NCI-H526 (cell line): ENCODE results near the gene SPAG17.

ENCODE experiments used
- DNase-seq, 2 experiments: peaks; one replicate each; lab custom pipeline; 2025; lab: John Stamatoyannopoulos, UW

SPAG17 gene

DNA sequence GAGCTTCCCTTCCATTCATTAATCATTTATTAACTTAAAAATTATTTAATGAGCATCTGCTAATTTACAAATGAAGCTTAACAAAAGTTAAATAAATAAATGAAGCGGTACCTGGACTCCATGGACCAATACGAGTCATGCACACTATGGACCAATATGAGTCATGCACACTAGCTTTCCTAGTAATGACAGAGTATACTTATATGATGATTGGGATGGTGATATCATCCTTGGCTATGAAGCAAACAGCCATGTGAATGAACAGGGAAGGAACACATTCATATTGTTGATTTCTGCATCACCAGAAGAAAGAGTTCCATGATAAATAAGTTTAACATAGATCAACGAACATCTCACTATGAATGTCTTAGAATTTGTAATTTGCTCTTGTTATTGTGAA, 109.9 kb downstream of the SPAG17 start:
- no peak for DNase-seq

DNA sequence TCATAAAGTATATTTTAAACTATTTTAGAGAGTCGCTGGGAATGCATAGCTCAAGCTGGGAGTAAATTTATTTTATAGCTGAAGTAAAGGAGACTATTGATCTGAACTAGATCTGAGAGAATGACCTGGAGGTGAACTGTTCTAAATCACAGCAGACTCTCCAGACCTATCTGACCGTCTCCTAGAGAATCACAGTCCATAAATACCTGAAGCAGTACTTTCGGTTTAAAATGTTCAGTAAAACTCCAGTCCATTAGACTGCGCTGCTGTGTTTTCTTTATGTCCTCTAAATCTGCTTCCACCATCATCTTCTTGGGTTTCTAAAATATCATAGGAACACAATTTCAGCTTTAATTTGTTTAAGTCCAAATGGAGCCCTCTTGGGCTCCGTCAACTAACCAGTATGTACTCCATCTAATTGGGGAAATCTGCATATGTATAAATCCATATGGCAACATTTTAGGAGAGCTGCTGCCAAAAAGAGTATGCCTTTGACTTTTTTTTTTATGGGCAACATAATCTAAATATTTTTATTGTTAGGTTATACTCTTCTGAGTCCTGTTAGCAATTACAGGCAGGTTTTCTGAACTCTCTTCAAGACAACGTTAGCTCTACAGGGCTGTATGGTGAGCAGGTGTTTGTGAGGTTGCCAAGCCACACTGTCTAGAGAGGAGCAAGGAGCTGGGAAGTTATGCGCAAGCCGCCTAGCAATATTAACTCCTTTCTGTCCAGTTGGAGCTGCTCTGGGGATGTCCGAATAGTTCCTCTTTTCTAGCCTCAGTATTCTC, 111.2 kb downstream of the SPAG17 start:
- DNase-seq, result no peak

DNA sequence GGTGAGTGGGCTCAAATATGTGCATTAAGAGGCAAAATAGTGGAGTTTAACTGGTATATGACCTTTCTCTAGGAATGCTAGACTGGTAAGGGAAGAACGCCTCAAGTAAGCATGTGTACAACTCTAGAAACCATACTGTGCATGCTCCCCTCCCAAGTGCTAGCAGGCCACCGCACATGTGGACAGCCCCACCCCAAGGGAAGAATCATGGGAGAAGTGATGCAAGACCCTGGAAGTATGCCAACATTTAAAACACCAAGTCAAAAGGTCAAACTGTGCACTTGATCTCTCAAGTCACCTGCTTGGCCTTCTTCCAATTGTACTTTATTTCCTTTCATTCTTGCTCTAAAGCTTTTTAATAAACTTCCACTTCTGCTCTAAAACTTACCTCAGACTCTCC, 135.0 kb downstream of the SPAG17 start:
- DNase-seq, result no peak

DNA sequence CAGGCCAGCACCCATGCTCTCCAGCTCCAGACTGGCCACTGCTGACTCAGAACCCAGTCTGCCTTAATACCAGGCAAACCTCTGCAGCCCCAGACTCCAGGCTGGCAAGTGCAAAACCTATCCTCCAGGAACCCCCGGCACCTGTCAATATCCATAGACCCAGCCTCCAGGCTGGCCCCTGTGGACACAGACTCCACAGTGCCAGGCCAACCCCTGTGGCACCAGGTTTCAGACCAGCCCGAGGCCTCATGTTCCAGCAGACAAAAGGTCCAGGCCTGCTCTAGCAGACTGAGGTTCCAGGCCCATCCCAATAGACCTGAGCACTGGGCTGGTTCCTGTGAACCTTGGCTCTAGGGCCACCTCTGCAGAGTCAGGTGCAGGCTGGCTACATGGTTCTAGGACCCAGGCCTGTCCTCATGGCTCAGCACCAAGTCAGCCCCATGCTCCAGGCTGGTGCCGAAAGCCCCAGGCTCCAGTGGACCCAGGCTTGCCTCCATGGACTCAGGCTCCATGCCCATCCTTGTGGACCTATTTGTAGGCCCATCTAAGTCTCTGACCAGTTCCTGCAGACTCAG, 137.3 kb downstream of the SPAG17 start:
- no peak for DNase-seq

DNA sequence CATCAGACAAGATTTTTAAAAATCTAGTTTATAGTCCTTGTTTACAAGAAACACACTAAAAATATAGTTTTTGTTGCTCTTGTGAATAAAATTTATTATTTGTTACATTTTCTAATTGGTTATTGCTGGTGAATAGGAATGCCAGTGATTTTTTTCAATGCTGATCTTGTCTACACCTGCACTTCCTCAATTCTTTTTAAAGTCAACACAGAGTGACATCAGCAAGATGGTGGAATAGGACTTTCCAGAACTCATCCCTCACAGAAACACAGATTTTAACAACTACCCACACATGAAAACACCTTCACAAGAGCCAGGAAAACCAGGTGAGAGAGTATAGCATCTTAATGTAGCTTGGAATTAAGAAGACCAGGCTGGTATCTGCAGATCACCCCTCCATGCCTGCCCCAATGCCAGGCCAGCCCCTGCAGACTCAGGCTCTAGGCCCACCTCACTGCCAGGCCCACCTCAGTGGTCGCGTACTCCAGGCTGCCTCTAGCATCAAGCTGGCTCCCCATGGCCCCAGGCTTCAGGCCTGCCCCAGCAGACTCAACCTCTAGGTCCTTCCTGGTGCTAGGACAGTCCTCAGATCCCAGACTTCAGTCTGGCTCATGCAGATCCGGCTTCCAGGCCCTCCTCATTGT, 137.9 kb downstream of the SPAG17 start:
- no peak for DNase-seq

DNA sequence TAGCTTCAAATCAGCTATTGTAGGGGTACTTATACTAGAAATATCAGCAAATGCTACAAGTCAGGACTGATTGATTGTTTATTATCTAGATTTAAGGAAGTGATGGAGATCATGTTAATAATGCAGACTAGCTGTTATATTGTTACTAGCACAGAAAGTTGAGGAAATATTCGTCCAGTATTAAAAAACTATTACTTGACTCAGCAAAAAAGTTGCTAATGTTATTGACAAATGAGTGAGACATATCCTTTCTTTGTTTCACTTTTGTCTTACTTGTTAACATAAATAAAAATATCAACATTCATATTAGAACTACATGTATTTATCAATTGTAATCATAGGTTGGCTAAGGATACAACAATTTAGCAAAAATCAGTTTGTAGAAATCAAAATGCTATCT, 141.4 kb downstream of the SPAG17 start:
- DNase-seq, result no peak

DNA sequence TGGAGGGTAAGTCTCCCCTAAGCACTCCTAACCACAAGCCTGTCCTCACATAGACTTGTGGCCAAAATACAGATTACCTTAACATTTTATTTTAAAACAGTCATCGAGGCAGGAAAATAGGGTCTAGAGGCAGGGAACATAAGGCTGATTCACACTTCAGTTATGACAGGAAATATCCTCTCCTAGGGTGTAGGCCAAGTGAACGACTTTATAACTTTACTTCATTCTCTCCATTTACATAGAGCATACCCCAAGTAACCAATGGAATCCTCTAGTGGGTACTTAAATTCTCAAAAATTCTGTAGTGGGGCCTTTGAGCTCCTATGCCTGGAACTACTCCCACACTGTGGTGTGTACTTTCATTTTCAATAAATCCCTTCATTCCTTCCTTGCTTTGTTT, 142.5 kb downstream of the SPAG17 start:
- no peak for DNase-seq

DNA sequence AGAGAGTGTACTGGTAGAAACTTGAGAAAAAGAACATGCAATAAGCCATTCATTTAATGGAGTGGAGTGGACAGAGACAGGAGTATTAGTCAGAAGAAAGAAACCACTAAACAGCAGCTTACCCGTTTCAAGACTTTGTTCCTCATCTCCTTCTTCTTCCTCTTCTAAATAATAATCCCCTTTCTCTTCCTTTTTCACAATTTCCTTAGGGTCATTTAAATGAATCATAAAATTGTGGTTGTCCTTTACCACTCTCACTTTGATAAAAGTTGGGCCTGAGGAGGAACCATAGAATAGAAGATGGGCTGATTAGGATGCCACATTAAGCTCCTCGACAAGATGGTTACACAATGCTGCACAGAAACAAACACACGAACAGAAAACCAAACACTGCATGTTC, 145.9 kb downstream of the SPAG17 start:
- no peak for DNase-seq

DNA sequence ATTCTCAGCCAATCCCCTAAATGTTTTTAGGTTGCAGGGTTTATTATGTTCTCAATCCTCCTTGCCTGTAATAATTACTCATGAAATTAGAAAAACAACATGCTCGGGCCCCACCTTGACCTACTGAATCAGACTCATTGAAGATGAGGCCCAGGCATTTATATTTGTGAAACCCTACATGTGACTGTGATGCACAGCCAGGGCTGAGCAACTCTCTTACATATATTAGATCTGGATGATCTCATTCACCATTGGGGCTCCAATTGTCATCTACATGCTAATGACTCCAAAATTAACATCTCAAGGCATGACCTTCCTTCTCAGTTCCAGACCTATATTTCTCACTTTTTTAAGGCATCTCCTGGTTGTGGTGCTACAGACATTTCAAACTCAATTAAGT, 152.1 kb downstream of the SPAG17 start:
- DNase-seq, result no peak

DNA sequence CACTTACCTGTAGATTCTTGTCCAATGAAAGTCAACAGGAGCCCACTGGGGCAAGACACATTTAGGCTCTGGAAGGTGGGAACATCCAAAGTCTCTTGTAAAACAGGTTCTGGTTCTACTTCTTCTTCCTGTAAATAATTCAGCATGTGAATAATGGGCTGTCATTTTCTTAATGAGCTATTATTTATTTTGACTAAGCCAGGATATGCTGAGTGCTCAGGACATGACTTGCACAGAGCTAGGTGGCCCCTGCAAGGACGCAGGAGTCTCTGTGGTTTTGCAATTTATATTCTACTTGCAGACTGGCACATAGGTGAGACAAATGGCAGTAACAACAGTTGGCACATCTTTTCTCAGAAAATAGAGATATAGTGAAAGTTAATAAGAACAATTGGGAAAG, 156.8 kb downstream of the SPAG17 start:
- DNase-seq, result no peak

DNA sequence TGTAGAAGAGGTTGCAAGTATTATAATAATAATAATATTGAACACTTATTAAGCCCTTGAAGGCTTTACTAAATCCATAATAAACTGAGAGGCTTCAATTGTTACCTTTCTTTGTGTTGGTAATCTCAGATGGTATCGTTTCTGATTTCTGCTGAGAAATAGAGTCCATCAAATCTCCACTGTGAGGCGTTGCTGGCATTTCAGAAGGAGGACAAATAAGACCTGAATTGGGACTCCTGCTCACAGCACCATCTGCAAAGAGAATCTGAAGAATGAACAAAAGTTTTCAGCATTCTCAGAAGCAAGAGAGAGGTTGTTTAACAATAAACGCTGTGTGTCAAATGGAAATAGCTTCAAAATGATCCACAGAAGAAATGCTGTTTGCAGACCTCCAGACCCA, 161.8 kb downstream of the SPAG17 start:
- DNase-seq, result no peak

DNA sequence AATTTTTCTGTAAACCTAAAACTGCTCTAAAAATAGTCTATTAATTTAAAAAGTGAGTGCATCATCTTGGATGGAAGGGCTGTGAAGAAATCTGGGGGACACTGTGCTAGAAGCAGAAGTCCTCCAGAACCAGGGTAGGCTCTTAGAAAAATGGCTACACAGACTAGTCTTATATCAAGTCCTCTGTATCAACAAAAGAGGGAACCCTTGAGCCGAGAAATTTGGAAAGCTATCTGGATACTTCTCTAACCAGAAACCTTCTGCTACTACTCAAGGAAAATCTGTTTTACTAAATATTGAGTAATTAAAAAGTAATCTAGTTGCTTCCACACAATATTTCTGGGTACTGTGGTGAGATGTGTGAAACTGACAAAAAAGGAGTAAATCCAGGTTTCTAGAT, 163.4 kb downstream of the SPAG17 start:
- no peak for DNase-seq

DNA sequence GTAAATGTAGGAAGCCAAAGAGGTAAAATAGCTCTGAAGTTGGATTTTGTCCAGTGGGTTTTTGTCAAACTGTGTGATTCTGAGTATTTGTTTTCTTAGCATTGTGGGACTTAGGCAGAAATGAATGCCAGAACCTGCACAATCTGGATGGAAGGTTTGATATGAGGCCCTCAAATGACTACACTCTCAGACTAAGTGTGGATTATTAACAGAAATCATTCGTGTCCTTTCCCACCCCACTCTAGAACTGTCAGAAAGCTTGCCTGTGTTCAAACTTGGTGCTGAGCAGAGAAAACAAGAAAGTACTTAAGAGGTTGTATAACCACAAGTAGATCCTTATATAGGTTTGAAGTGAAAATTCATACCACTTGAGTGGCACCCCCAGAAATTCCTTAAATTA, 167.0 kb downstream of the SPAG17 start:
- no peak for DNase-seq

DNA sequence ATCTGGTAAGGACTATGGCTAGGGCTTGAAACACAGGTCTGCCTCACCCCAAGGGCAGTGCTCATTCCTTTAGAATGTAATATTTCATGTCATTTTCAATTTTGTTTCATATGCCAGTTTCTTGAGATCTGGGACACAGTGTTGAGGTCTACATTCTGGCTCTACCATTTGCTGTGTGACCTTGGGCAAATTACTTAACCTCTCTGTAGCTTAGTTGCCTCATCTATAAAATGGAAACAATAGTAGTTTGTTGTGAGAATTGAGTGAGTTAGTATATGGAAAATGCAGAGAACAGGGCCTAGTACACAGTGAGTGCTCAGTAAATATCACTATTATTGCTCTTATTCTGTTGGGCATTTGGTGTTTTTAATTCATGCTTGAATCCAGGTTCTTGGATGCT, 171.1 kb downstream of the SPAG17 start:
- DNase-seq, result no peak

DNA sequence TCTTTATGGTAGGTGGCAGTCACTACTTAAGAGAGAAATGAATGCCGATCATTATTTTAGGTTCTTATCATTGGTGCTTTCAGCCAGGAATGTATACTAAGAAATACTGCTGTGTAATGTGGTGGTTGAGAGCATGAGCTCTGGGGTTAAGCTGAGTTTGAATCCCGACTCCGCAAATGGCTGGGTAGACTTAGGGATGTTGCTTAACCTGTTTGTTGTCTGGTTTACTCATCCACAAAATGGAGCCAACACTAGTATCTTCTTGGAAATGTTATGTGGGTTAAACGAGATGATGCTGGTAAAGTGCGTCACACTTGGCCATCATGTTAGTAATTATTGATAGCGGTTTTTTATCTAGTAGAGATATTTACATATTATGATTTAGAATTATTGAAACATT, 171.7 kb downstream of the SPAG17 start:
- no peak for DNase-seq

DNA sequence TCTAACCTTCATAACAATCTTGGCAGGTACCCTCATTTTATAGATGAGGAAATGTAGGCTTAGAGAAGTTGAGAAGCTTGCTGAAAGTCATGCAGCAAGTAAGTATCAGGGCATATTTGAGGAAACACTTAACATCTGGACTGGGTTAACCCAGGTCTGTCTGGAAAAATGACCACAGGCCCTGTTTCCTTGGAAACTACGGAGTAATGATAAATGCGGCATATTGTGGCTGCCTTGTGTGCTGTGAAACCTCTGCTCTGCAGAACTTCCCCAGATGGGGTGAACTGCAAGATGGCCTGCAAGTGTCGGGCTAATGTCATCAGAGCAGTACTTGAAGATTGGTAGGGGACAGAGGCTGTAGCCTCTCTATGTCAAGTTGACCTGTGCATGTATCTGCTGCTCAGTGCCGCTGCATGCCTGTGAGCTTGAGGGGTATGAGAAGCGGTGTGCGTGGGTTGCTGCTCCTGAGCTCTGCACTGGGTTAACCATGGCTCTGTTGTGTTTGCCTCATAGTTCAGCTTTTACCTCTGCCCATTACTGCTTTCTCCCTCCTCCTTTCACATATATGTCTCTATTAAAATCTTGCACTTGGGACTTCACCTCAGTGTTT, 172.4 kb downstream of the SPAG17 start:
- no peak for DNase-seq

DNA sequence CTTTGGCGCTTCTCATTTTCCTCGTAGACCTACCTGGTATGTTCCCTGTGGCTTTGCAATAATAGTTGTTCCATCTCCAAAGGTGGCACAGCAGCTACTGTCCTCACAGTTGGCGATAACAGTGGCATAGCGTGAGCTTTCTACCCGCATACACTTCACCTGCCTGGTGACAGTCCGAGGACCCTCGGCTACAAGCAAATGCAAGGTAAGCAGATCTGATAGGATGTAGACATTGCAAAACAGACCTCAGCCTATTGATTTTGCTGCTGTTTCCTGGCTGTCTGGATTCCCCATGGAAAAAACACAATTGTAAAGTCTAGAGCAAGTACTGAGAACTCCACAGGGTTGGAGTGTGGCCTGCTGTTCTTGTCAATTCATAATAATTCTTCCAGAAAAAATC, 177.0 kb downstream of the SPAG17 start:
- no peak for DNase-seq

DNA sequence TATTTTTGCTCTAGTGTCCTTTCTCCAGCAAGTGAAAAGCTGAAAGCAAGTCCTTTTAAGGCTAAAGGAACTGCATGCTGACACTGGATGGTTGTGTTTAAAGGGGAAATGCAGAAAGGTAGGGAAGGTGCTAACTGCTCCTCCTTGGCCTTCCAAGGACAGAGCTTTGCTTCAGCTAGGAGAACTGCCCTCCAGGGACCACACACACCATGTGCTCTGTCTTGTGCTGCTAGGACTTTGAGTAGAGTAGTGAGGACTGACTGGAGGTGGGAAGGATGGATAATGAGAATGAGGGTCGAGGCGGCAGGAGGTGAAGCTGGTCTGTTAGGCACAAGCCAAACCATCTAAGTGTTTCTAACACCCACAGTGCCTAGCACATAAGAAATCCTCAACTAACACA, 177.6 kb downstream of the SPAG17 start:
- DNase-seq, result no peak

DNA sequence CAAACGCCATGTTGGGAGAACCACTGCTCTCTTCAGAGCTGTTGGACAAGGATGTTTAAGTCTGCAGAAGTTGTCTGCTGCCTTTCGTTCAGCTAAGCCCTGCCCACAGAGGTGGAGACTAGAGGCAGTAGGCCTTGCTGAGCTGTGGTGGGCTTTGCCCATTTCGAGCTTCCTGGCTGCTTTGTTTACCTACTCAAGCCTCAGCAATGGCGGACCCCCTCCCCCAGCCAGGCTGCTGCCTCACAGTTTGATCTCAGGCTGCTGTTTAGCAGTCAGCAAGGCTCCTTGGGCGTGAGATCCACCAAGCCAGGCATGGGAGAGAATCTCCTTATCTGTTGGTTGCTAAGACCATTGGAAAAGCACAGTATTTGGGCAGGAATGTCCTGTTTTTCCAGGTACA, 180.7 kb downstream of the SPAG17 start:
- DNase-seq, result no peak

DNA sequence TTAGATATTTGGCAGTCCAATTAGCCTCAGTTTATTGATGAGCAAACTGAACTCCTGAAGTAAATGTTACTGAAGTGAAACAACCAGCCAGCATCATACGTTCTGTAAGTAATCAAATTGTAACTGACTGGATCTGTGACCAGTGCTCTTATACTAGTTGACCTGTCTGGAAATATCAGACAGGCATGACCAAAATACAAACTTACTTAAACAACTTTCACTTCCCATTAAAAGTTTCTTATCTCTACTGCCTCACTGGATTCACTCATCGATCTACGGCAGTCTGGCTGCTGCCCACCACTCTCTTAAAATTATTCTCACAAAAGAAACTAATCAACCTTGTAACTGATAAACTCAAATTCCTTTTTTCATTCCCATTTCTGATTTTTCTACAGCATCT, 199.1 kb downstream of the SPAG17 start:
- no peak for DNase-seq

DNA sequence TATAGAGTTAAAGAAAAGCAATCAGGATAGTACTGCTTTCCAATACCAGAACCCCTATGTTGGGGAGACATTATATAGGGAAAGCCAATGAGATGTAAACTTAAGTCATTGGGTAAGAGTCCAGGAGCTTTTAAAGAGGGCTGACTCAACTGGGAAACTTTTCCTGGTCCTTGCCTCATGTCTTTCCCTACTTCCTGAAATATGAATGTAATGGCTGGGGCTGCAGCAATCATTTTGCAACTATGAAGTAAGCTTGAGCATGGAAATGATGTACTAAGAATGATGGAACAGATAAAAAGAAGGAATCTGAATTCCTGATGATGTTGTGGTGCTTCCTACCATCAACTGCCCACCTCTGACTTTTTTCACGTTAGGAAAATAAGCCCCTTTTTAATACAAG, 199.8 kb downstream of the SPAG17 start:
- DNase-seq, result no peak

DNA sequence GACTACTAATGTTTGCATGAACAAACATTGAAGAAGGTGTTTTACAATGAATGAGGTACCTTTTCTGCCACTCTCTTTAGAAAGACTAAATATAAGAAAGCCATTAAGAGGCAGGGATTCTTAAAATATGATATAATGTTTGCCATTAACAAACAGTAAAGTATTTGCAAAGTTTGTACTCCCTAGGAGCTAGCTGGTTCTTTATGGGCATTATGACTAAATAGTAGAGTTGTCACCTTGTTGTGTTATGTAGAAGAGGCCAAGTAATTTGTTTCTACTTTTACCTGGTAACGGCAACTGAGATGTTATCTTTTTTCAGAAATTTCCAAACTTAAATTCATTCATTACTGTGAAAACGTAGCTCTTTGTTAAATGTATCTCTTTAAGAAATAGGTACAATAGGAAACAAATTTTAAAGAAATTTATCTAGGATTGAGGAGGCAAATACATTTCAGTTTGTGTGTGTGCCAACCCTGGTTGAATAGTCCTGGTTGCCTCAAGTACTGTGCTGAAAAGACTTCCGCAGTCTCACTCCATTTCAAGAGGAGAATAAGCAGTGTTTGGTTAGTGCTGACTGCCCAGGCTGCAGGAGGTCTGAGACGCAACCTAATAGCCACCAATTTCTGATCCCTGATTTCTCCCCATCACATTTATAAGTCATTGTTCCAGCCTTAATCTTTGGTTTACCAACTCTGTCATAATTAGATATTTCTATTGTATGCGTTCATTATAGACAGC, 203.4 kb downstream of the SPAG17 start:
- no peak for DNase-seq

DNA sequence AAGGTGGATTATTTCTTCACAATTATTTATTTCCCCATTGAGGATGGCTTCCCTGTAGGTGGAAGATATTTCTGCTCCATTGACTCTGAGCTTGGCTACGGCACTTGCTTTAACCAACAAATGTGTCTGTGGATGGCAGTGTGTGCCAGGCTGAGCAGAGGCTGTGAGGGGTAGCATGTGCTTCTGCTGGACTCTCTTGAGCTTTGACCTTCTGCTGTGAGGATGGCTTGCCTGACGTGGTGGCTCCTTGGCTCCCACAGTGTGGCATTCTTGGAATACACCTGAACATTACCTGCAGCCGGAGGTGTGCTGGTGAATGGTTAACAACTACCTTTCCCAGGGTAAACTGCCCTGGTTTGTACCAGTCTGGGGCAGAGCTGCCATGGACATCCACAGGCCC, 208.6 kb downstream of the SPAG17 start:
- no peak for DNase-seq
